KBM-7 (cell line): Measurements from ENCODE around the gene NDEL1.

Experiments used
- DNase-seq: peaks from one replicate; pipeline ENCODE4 v3.0.0-alpha.2; 2015
- in situ Hi-C: fragments of 300-500 bp; cut with MboI; formaldehyde crosslinking; loops from 2 replicates; pipeline ENCODE4 v1.14.3; 2020; ENCODE audit warnings: low sequenced_read_pairs, low pct_unique_long_range_greater_than_20kb, mixed read lengths

The NDEL1 gene

DNA sequence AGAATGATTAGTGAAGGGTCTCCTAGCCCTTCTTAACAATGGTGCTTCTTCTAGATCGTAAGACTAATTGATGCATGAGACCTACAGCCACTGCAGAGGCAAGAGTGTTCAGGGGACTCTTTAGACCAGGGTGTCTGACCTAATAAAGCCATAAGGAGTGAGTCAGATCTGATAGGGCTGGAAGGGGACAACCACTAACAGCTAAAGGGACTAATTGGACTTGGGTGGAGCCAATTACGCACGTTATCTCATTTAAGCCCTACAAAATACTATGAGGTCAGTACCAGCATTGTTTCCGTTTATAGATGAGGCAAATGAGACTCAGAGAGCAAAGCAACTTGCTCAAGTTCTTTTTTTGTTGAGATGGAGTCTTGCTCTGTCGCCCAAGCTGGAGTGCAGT lies 23.6 kb upstream of the NDEL1 start:
- DNase-seq: no peak
- in situ Hi-C loops: no loop called here

DNA sequence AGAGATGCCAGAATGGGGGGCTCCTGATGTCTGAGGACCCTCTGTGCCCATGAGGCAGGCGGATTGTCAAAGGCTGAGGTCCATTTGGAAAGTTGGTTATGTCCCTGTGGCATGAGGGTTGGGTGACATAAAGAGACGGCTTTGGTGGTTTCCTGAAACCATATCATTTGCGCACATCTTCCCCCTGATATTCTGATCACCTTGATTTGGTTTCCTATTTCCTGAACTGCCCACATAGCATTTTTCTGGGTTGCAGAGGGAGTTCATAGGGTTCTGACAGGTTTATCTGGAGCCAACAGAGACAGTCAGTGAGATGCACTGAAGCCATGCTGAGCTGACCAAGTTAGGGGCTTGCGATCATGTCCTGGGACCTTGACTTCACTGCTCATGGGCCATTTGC lies 22.4 kb upstream of the NDEL1 start:
- in situ Hi-C loops: no loop called here
- peak; percentile 25 for DNase-seq

DNA sequence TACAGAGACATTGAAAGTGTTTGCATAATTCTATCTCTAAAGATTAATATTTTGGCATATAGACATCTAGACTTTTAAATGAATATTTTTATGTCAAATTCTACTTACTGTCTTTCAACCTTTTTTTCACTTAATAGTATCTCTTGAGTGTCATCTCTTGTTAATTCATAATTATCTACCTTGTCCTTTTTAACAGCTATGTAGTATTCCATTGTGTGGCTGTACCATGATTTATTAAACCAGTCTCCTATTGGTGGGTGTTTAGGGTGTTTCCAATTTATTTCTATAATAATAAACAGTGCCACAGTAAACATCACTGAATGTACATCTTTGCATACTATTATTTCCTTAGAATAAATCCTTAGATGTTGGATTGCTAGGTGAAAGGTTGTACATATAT lies 21.7 kb upstream of the NDEL1 start:
- DNase-seq: no peak

DNA sequence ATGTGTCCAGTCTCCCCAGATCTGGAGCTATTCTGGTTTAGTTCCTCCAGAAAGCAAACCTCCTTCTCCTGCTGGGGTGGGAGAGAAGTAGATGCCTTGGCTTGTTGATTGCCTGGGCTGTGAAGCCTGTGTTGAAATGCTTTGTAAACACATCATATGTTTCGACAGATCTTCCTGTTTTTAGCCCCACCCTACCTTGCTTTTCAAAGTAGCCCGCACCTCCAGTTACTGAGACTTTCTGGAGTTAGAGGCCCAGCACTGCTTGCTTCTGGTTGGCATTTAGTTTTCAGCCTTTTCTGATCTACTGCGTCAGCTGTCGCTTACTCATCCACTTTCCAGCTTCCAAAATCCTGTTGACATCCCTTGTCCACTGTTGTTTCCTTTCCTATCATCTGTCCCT lies 17.9 kb upstream of the NDEL1 start:
- in situ Hi-C loops: no loop called here
- DNase-seq: no peak

More for the DNA sequence above, 21.7 kb upstream of the NDEL1 start:
- in situ Hi-C loops: no loop called here

DNA sequence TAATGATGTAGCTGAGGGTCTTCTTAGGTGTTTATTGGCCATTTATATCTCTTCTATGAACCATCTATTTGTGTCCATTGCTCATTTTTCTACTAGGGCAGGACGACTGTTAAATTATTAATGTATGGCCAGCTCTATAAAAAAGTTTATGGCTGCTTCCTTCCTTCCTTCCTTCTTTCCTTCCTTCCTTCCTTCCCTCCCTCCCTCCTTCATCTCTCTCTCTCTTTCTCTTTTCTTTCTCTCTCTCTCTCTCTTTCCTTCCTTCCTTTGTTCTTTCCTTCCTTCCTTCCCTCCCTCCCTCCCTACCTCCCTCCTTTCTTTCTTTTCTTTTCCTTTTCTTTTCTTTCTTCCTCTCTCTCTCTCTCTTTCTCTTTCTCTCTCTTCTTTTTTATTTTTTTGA lies 17.2 kb upstream of the NDEL1 start:
- in situ Hi-C loops: no loop called here
- DNase-seq: no peak

DNA sequence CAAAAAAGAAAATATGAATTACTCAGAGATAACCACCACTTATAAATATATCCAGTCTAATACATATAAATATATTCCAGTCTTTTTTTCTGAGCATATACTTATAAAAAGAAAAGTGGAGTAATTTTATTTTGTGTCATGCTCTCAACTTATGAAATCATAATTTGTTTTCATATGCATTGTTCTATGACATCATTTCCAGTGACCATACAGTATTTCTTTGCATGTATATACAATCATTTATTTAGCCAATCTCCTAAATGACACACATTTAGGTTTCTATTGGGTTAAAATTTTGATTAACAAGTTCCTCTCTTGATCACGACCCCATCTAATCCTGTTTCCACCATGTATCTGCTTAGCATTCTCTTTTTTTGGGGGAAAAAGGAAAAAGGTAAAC lies 16.4 kb upstream of the NDEL1 start:
- in situ Hi-C loops: no loop called here
- DNase-seq: no peak

DNA sequence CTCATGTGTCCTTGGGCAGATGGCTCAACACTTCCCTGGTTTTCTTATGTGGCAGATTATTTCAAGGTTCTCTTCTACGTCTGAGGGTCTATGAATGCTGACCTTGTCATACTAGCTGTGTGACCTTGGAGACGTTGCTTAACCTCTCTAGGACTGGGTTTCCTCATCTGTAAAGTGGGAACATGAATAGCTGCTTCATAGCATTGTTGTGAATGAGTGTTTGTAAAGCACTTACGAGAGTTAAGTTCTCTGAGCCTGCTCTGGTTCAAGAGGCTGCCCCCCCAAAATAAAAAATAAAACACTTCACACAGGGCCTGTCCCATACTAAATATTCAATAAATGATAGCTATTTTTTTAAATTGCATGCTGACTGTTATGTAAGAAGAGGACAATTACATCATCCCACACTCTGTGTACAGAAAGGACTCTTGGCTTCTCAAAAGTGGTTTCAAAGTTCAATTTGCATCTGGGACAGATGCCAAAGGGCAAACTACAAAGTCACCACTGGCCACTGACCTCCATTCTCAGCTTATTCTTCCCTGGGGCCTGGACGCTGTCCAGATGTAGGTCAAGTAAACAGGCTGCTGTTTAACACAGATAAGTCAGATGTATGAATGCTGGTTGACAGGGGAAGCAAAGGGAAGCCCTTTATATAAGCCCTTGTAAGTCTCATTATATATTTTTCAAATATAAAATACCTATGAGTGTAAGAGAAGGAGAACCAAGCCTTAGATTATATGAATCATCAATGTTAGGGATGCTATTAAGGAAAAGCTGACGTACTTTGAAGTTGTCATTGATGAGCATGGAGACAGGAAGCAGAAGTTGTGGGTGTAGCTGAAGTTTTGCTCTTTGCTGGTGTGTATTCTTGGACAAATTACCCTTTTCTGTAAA lies 15.4 kb upstream of the NDEL1 start:
- no peak for DNase-seq
- in situ Hi-C loops: no loop called here

DNA sequence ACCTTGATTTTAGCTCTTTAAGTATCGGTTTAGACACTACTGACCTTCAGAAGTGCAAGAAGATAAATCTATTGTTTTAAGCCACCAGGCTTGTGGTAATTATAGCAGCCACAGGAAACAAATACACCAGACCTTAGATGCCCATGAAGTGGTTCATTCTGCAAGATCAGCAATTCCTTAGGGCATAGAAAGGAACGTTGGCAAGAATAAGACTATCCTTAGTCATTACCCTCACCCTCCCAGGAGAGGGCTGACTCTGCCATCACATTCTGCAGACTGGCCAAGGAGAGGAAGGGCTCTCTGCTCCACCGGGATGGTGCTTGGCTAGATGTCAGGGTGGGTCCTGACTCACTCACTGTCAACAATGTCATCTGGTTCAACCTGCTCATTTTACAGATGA lies 14.1 kb upstream of the NDEL1 start:
- no peak for DNase-seq

DNA sequence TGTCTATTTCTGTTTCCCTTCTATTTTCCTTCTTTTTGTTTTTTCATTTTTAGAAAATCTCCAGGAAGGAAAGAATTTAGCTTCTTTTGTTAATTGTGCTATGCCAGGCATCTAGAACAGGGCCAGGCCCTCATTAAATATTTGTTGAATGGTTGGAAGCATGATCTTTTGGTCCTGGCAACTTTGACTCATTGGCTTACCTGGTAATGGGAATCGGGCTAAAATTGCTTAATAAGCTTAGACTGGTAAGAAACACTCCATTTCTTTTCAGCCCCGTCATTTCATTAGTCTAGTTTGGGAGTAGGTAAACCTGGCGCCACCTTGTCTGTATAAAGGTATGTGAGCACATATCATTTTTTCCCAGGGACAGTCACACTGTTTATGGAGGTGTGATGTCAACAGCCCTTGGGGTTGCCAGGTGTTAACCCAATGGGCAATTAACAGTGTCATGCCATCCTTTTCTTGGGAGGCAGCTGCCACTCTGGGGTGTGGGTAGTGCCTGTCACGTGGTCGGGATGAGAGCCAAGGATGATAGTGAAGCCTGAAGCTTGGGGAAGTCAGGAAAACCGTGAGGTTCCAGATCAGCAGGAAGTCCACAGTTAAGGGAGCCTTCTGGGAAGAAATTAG lies 9.5 kb upstream of the NDEL1 start:
- in situ Hi-C loops: no loop called here
- no peak for DNase-seq

More for the DNA sequence above, 14.1 kb upstream of the NDEL1 start:
- in situ Hi-C loops: no loop called here

DNA sequence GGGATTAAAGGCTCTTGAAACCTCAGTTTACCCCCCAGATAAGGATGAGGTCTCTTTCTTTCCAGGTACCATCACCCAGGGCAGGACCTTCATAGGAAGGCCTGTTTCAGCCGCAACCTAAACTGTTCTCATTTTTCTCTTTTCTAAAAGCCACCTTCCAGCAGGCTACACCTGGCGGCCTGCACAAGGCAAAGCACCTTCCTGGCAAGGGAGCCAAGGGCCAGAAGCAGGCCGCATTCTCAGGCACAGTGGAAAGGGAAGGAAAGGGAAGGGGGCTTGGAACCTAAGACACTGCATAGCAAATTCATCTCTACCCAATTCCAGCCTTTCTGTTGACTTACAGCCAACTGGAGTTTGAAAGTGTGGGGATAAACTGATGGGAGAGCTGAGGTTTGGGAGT lies 8.9 kb upstream of the NDEL1 start:
- DNase-seq: no peak
- in situ Hi-C loops: no loop called here

DNA sequence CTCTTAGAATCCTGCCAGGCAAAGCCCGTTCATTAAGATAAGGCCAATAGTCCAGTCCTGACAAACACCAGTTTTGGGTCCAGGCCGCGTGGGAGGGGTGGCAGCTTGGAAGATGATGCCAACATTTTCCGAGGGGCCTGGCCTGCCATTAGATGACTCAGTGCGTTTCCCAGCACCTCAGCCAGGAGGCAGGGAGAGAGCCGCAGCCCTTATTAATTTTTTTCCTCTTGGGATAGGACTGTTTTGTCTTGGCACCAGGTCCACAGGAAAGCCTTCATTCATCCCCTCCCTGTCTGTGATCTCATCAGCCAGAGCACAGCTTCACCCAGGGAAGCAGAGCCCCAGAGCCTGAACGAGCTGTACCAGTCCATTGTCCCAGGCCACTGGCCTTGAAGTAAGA lies 4.7 kb upstream of the NDEL1 start:
- no peak for DNase-seq

DNA sequence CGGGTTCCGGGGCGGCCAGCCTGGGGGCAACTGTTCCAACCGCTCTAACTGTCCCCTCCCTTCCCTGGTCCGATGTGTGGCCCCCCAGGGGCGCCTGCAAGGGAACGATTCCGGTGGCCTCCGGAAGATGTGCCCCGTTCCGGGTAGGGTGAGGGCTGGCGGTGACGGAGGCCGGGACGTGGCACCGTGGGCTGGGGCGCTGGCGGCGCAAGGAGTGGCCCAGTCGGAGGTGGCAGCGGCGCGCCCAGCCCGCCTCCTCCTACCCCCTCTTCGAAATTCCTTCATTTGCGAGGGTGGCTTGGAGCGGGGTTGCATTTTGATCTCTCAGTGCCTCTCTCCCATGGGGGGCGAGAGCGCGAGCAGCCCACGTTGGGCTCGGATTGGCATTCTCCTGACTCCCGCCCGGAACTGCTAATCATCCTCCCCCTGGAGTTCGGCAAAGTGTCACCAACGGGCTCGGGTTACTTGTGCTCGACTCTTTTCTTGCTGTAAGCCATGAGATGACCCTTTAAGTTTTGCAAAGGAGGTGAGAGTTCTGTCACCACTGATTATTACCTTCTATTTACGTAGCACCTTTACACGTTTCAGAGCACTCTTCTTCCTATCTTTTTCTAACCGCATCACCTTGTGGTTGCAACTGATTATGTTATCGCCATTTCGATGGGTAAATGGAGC lies 622 bp downstream of the NDEL1 start:
- in situ Hi-C loops: no loop called here
- peak; percentile 64 for DNase-seq

More for the DNA sequence above, 4.7 kb upstream of the NDEL1 start:
- in situ Hi-C loops: no loop called here

DNA sequence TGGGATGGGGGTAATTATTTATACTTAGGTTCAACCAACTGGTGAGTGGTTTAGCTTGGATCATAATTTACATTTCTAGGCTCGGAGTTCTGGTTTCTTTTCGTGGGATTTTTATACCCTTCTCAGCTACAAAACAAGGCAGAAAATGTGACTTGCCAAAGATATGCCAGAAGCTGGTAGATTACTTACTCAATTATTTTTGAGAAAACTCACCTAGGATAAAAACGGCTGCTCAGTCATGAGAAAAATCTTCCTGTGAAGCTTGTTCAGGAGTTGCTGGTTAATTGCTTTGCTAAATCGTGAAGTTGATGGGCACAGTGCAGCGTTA lies 1.1 kb downstream of the NDEL1 start:
- in situ Hi-C loops: no loop called here
- no peak for DNase-seq

DNA sequence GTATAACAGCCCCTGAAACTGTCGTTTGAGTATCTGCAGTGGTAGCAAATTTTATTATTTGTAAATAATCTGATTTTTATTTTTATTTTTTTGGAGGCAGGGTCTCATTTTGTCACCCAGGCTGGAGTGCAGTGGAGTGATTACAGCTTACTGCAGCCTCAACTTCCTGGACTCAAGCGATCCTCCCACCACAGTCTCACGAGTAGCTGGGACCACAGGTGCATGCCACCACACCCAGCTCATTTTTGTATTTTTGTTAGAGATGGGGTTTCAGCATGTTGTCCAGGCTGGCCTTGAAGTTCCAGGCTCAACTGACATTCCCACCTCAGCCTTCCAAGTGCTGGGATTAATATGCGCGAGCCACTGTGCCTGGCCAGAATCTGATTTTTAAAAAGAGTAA lies 2.8 kb downstream of the NDEL1 start:
- no peak for DNase-seq
- in situ Hi-C loops: no loop called here

DNA sequence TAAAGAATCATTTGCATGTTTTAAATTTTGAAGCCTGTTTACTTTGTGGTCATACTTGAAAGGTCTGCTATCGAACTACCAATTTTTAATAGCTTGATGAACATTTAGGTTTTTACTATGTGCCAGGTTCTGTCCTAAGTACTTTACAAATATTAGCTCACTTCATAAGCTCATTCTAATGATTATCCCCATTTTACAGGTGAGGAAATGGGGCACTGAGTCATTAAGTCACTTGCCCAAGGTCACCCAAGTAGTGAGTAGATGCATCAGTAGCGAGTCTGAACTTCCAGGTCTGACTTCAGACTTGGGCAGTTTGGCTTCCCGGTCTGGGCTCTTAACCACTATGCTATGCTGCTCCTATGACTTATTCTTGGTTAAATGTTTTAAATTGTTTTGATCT lies 4.0 kb downstream of the NDEL1 start:
- DNase-seq: no peak
- in situ Hi-C loops: no loop called here

DNA sequence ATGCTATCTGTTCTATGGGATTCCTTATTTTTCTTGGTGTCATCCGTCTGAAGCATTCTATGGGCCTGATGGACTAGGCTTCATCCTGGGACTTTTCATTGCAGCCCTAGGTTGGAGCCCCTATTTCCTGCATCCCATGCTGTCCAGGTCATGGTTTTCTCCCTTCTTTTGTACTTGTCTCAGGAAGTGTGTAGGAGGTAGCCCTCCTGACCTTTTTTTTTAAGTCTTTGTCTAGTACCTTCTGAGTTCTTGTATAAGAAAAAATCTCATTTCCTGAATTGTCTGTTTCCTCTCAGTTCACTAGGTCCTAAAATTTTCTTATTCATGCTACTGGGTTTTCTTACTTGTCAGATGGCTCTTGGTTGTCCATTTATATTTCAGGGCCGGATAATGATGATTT lies 6.0 kb downstream of the NDEL1 start:
- no peak for DNase-seq

DNA sequence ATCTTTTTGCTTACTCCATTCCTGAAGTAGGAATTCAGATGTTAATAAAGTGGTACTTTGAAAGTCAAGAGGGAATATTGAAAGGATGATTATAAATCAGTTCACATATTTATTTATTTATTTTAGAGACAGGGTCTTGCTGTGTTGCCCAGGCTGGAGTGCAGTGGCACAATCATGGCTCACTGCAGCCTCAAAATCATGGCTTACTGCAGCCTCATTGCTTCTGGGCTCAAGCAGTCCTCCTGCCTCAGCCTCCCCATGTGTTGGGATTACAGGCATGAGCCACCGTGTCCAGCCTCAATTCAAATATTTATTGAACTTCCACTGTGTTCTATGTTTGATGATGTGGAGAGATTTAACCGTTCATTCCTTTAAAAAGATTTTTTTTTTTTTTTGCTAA lies 6.6 kb downstream of the NDEL1 start:
- DNase-seq: no peak
- in situ Hi-C loops: no loop called here

More for the DNA sequence above, 6.0 kb downstream of the NDEL1 start:
- in situ Hi-C loops: no loop called here

DNA sequence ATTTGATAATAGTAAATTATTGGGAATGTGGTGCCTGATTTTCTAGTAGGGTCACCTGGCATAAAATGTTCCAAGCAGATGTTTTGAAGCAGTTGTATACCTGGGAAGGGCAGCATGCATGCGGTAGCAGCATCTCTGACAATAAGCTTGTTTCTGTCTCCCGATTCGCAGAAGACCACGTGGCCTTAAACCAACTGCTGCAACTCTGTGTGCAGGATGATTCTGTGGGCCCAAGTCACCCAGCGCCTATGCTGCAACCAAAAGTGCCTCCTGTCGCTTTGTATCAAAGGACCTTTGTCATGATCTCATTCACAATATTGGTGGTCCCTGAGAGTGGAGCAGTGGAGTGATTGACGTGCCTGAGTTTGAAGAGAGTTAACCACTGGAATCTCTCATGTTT lies 8.1 kb downstream of the NDEL1 start:
- no peak for DNase-seq

DNA sequence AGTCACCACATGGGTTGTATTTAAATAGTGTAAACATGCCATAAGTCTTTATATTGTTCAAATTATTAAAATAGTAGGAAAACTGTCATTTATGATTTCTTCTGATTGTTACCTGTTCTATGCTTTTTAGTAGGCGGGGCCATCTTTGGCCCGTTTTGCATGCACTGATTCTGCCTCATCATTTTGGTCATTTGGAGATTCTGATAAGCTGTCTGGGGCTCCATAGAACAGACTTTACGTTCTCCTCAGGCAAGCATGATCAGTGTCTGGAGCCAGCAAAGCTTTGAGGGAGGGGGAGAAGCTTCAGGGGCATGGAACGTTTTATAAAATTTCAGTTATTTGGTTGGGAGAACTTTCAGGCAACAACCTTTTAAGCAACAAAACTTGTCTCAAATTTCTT lies 8.8 kb downstream of the NDEL1 start:
- in situ Hi-C loops: no loop called here

More for the DNA sequence above, 8.1 kb downstream of the NDEL1 start:
- in situ Hi-C loops: no loop called here

DNA sequence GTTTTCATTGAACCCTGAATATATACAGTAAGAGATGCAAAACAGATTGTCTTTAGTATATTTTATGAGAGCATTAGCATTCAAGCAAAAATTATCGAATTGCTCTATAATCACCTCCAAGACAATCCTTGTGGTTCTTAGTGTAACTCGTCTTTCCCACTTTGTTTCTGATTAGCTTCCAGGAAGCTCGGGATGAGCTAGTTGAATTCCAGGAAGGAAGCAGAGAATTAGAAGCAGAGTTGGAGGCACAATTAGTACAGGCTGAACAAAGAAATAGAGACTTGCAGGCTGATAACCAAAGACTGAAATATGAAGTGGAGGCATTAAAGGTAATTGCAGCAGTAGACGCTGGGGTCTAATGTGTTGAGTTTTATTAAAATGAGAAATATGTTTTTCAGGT lies 9.9 kb downstream of the NDEL1 start:
- no peak for DNase-seq
- in situ Hi-C loops: no loop called here

More for the DNA sequence above, 8.8 kb downstream of the NDEL1 start:
- no peak for DNase-seq
